OCI-LY3 (cell line): ENCODE data around the gene CASZ1.

Experiments used
- H2AFZ ChIP-seq: fragments of 200-600, 300-600 bp; shearing (Covaris generic); 2 replicates; pipeline ENCODE4 v1.6.0; 2014; ENCODE audit warnings: antibody characterized with exemption, low read depth, low read length
- H3K27ac ChIP-seq: fragments of 200-600, 300-600 bp; sonication (generic); 2 replicates; pipeline ENCODE4 v1.5.1; 2014; ENCODE audit warnings: mild to moderate bottlenecking, low read length, moderate library complexity, mixed read lengths
- H3K27me3 ChIP-seq: fragments of 200-600, 300-600 bp; sonication (generic); 2 replicates; pipeline ENCODE4 v1.6.1; 2014; ENCODE audit warnings: low read depth, low read length, mixed read lengths
- H3K36me3 ChIP-seq: fragments of 200-600, 300-600 bp; sonication (generic); replicated peaks from 2 replicates; pipeline ENCODE3; 2014; ENCODE audit warnings: low read depth, low read length, mixed read lengths
- H3K4me1 ChIP-seq: fragments of 300-600, 200-600 bp; sonication (generic); 2 replicates; pipeline ENCODE4 v1.6.1; 2014; ENCODE audit warnings: low read length, mixed read lengths
- H3K4me2 ChIP-seq: fragments of 200-600, 300-600 bp; sonication (generic); 2 replicates; pipeline ENCODE4 v1.6.1; 2014; ENCODE audit warnings: low read length, mixed read lengths
- H3K4me3 ChIP-seq: fragments of 300-600, 200-600 bp; sonication (generic); 2 replicates; pipeline ENCODE4 v1.5.1; 2014; ENCODE audit warnings: antibody characterized with exemption, mild to moderate bottlenecking, low read length, moderate library complexity
- H3K79me2 ChIP-seq: fragments of 300-600, 200-600 bp; shearing (Covaris generic); 2 replicates; pipeline ENCODE4 v1.6.1; 2014; ENCODE audit warnings: mild to moderate bottlenecking, low read length, mixed read lengths
- H3K9ac ChIP-seq: fragments of 300-600, 200-600 bp; shearing (Covaris generic); 2 replicates; pipeline ENCODE4 v1.6.0; 2014; ENCODE audit warnings: mild to moderate bottlenecking, low read length, moderate library complexity
- H3K9me3 ChIP-seq: fragments of 200-600, 300-600 bp; shearing (Covaris generic); 2 replicates; pipeline ENCODE4 v1.6.1; 2014; ENCODE audit warnings: low read length, mixed read lengths; ENCODE audit not compliant: insufficient read depth
- H4K20me1 ChIP-seq: fragments of 200-600, 300-600 bp; sonication (generic); 2 replicates; pipeline ENCODE4 v1.6.1; 2016; ENCODE audit warnings: low read length, mixed read lengths; ENCODE audit not compliant: insufficient read depth
- CTCF ChIP-seq: fragments of 200-600, 300-600 bp; sonication (generic); IDR thresholded peaks from 2 replicates; pipeline ENCODE4 v1.5.1; 2014; ENCODE audit warnings: antibody characterized with exemption, low read length, low read depth
- EZH2phosphoT487 ChIP-seq: fragments of 200-600 bp; shearing (Covaris generic); IDR thresholded peaks from 2 replicates; pipeline ENCODE4 v1.6.1; 2018; ENCODE audit warnings: antibody characterized with exemption, mixed run types, low read depth

Gene CASZ1

GRCh38 chr1:10816233-10816632 lies 19.8 kb upstream of the CASZ1 start:
- no peak overlapping the region for H3K9ac ChIP-seq
- no peaks in the 10 kb centered on the region for H3K79me2 ChIP-seq
- no peak overlapping the region for H3K4me3 ChIP-seq
- no peaks in the 10 kb centered on the region for H4K20me1 ChIP-seq
- H3K9me3 ChIP-seq: no peaks in the 10 kb centered on the region
- TF ChIP-seq CTCF: no peak
- TF ChIP-seq EZH2phosphoT487: no peak
- H2AFZ ChIP-seq: no peak overlapping the region
- no peaks in the 10 kb centered on the region for H3K36me3 ChIP-seq
- no peak overlapping the region for H3K27ac ChIP-seq
- no peak overlapping the region for H3K4me2 ChIP-seq
- no peaks in the 10 kb centered on the region for H3K4me1 ChIP-seq
- no peaks in the 10 kb centered on the region for H3K27me3 ChIP-seq

- no peaks in the 10 kb centered on the region for H3K4me1 ChIP-seq
- no peaks in the 10 kb centered on the region for H4K20me1 ChIP-seq
- no peaks in the 10 kb centered on the region for H3K36me3 ChIP-seq
- TF ChIP-seq CTCF (no peak), EZH2phosphoT487 (no peak)
- no peak overlapping the region for H3K4me2 ChIP-seq
- H2AFZ ChIP-seq: no peak overlapping the region
- H3K4me3 ChIP-seq: no peak overlapping the region
- no peaks in the 10 kb centered on the region for H3K79me2 ChIP-seq
- H3K27me3 ChIP-seq: no peaks in the 10 kb centered on the region
- no peak overlapping the region for H3K27ac ChIP-seq
- H3K9ac ChIP-seq: no peak overlapping the region
- H3K9me3 ChIP-seq: no peaks in the 10 kb centered on the region
Observed at GRCh38 chr1:10815858-10816195, 19.4 kb upstream of the CASZ1 start.

GRCh38 chr1:10814976-10815857 lies 18.8 kb upstream of the CASZ1 start:
- H3K27me3 ChIP-seq: no peaks in the 10 kb centered on the region
- no peak overlapping the region for H2AFZ ChIP-seq
- H3K4me3 ChIP-seq: no peak overlapping the region
- H3K9me3 ChIP-seq: no peaks in the 10 kb centered on the region
- no peaks in the 10 kb centered on the region for H4K20me1 ChIP-seq
- H3K27ac ChIP-seq: no peak overlapping the region
- no peaks in the 10 kb centered on the region for H3K4me1 ChIP-seq
- no peak for TF ChIP-seq CTCF
- no peak for TF ChIP-seq EZH2phosphoT487
- H3K36me3 ChIP-seq: no peaks in the 10 kb centered on the region
- no peaks in the 10 kb centered on the region for H3K79me2 ChIP-seq
- no peak overlapping the region for H3K9ac ChIP-seq
- H3K4me2 ChIP-seq: no peak overlapping the region

GRCh38 chr1:10814312-10814711 lies 17.9 kb upstream of the CASZ1 start:
- H3K4me2 ChIP-seq: no peak overlapping the region
- no peaks in the 10 kb centered on the region for H4K20me1 ChIP-seq
- no peak for TF ChIP-seq EZH2phosphoT487
- no peaks in the 10 kb centered on the region for H3K9me3 ChIP-seq
- H2AFZ ChIP-seq: no peak overlapping the region
- H3K9ac ChIP-seq: no peak overlapping the region
- no peaks in the 10 kb centered on the region for H3K79me2 ChIP-seq
- no peaks in the 10 kb centered on the region for H3K4me1 ChIP-seq
- no peaks in the 10 kb centered on the region for H3K27me3 ChIP-seq
- no peaks in the 10 kb centered on the region for H3K36me3 ChIP-seq
- H3K27ac ChIP-seq: no peak overlapping the region
- no peak overlapping the region for H3K4me3 ChIP-seq
